GM21381 (cell line): ENCODE measurements around the gene TIGD6.
"Not testable (repeated sequence)": the region's sequence is repeated elsewhere in the genome, so short reads cannot be mapped to it uniquely, and the experiment has no call there.

Experiments
- ATAC-seq: cut with Tn5 transposase; IDR thresholded peaks from one replicate; pipeline ENCODE4 v1.9.1; 2021; ENCODE audit warnings: mild to moderate bottlenecking, moderate library complexity; ENCODE audit not compliant: unreplicated experiment

Gene TIGD6

DNA sequence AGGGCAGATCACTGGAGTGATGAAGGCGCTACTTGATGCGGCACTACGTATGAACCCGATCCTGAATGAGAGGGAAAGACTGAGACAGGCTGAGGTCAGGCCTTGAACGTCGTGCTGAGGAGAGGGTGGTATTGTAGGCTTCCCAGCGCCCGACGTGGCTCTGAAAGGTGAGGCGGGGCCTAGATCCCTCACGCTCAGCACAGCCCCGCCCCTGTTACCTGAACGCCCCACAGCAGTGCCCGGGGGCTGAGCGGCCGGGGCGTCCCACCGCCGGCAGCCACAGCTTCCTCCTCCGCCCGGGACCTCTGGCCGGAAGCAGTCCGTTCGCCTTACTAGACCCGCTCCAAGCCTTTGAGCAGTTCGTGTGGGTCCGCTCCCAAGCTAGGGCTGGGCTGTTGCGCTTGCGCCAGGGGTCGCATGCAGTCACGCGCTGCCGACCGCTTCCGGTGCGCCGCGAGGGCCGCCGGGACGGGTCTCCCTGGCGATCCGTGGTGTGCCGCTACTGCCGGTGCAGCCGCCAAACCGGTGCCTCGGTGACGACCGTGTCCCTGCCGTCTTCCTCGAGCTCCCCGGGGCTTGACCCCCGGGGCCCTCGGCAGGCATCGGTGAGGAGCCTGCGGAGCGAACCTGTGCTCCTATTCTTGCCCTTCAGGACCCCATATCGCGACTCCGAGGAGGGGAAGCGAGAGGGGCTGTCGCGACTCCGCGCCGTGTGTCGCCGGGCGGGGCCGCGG, at the start of gene TIGD6, which contains the start of gene HMGXB3:
TSS of gene TIGD6 (minus strand) at position 399 of the 734 bp plus-strand sequence. CDS start 4,306 bp downstream, outside the sequence.
TSS of gene HMGXB3 (plus strand) at position 484 of the 734 bp plus-strand sequence. CDS start 4,114 bp downstream, outside the sequence.
- peak; percentile 84 for ATAC-seq

DNA sequence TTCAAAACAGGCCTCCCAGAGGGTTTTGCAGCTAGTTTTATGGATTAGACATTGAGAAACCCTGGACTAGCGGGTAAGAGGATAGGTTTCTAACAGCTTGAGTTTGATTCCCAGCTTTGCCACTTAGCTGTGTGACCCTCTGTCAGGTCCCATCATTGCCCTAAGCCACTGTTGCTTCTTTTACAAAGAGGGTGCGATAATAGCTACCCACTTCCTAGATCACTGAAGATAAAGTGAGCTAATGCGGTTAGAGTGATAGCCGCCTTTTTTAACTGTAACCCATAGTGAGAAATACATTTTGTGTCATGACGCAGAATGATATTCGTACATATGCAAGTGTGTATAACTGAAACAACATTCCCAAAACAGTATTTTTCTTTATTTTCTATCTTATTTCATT, 45.6 kb upstream of the TIGD6 start:
- ATAC-seq, result no peak

DNA sequence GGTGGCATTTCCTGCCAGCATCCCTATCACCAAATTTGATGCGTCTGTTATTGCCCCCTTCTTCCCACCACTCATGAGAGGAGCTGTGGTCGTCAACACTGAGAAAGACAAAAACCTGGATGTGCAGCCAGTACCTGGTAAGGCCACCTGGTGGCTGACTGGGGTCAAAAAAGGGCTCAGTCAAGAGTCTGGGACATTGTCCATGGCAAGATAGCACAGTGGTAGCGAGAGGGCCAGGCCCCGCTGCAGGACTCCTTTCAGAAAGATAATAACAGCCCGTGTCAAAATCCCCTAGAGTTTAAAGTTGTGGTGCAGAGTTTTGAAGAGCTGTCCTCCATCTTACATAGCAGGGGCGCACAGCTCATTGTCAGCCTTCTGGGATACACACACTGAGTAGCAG, 45.1 kb upstream of the TIGD6 start:
- ATAC-seq, result no peak

DNA sequence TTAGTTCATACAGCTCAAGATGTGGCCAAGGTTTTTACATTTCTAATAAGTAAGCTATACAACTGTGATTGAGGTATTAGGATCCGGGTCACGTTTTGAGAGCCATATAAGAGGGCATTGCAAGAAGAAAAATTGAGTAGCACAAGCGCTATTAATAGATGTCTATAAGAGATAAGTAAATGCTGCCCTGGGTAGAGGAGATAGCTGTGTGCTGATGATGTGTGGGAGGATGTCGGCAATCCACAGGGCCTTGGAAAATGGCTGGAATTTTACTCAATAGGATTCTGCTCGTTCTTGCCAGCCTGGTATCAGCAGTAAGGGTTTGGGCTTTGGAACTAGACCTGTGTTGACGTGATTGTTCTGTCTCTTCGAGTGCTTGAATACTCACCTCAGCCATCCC, 44.3 kb upstream of the TIGD6 start:
- ATAC-seq, result no peak

DNA sequence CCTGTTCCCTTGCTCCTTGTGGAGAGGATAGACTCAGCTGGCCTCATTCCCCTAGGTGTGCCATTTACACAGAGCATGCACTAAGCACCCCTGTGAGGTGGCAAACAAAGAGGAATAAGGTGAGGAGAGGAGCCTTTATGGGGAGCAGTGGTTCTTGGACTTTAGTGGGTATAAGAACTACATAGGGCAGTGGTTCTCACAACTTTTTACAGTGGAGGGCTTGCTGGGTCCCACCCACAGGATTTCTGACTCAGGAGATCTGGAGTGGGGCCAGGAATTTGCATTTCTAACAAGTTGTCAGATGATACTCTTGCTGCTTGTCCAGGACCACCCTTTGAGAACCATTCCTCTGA, 43.9 kb upstream of the TIGD6 start:
- ATAC-seq, result no peak

DNA sequence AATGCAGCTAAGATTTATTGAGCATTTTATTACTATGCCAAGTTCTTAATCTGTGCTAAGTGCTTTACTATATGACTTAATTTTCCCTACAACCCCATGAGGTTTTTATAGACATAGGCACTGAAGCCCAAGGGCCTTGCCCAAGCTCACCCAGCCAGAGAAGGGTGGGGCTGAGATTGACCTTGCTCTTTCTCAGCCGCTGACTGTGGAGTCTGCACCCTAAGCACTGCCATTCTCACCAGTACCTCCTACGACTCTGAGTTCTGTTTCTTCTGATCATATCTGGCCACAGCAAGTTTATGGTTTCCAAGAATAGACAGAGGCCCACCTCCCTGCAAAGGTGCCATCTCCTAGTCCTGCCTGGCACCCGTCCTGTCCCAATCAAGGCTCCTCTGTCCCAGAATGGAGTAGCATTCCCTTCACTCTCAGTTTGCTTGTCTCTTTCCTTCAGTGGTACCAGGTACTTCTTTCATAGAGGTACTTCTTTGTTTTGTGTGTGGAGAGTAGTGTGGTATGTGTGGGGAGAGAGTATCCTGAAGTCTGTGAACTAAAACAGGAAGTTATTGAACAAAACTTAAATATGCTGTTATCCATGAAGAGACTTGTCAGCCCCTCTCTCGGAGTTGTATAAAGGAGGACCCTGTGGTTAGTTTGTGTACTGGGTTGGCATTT, 43.3 kb upstream of the TIGD6 start:
- no peak for ATAC-seq

DNA sequence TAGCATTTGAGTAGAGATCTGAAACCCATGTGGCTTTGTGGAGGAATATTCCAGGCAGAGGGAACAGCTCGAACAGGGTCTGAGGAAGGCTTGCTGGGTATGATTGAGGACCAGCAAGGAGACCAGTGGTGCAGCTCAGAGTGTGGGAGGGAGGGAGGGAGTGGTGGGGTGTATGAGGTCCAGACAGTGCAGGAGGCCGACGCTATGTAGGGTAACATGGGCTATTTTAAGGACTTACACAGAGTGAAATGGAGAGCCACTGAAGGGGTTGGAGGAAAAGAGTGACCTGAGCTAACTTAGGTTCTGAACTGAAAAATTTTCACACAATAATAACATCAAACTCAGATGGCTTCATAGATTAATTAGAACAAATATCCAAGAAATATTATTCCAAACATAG, 42.0 kb upstream of the TIGD6 start:
- no peak for ATAC-seq

DNA sequence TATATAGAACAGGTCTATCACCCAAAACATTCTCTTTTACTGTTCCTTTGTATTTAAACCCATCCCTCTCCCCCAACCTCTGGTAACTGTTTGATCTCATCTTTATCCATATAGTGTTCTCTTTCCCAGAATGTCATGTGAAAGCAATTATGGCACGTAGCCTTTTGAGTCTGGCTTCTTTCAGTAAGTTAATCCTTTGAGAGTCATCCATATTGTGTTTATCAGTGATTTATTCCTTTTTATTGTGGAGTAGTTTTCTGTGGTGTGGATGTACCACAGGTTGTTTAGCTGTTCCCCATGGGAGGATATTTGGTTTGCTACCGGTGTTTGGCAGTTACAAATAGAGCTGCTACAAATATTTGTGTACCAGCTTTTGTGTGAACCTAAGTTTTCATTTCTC, 38.1 kb upstream of the TIGD6 start:
- no peak for ATAC-seq

DNA sequence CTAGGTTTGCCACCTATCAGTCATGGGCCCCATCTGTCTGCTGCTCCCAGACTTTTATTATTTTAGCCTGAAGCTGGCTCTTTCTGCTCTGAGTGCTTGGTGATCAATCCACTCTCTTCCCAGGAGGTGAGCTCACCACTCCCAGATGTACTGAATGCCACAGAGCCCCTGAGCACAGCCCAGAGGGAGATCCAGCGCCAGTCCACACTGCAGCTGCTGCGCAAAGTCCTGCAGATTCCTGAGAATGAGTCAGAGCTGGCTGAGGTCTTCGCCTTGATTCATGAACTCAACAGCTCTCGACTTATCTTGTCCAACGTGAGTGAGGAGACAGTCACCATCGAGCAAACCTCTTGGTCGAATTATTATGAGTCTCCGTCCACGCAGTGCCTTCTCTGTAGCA, 36.1 kb upstream of the TIGD6 start:
- ATAC-seq, result no peak

DNA sequence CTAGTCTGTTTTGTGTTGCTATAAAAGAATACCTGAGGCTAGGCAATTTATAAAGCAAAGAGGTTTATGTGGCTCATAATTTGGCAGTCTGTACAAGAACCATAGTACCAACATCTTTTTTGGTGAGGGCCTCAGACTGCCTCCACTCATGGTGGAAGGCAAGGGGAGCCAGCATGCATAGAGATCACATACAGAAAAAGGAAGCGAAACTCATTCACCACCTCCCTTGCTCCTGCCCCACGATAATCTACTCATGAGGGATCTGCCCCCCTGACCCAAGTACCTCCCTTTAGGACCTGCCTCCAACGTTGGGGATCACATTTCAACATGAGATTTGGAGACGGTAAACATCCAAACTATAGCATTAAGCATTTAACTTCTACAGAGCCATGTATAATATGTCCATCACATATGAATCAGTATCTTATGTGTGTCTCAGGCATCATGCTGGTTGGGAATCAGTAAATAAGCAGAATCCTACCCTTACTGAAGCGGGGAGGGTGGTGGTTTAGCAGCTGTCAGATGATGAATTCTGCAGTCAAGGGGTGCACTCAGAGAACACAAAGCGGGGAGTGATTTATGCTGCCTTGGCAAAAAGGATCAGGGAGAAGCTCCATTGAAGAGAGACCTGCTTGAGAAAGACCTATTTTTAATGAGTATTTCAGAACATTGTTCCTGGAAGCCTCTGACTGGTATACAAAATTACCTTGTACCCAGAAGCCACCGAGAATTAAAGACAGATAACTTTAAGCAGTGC, 34.9 kb upstream of the TIGD6 start:
- ATAC-seq, result peak; percentile 90

DNA sequence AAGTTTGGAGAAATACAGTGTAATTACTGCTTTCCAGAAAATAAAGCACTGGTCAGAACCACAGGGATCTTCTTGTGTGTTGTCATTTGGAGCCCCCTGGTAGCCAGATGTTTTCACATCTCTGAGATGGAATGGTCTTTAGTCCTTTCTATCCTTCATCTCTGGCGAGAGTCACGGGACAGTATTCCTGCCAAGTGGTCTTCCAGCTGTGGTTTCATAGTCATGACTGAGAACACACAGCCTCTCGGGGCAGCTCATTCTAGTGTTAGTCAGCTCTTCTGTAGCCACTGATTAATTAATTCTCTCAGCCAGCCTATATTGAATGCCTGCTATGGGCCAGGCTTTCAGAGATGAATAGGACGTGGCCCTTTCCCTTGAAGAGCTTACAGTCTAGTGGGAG, 34.2 kb upstream of the TIGD6 start:
- ATAC-seq, result no peak

DNA sequence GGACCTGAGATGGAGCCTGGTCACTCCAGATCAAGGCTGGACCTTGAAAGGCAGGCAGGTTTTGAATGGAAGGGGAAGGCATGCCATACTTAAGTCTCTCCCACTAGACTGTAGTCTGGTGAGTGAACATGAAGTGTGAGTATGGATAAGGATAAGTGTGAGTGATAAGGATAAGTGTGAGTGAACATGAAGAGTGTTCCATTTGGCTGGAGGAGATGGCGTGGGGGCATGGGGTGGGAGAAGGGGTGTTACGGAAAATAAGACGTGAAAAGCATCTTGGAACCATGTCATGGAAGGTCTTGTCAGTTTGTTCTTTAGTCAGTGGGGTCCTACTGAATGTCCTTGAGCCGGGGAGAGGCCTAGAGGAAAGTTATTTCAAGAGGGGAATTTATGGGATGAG, 32.9 kb upstream of the TIGD6 start:
- ATAC-seq, result no peak

DNA sequence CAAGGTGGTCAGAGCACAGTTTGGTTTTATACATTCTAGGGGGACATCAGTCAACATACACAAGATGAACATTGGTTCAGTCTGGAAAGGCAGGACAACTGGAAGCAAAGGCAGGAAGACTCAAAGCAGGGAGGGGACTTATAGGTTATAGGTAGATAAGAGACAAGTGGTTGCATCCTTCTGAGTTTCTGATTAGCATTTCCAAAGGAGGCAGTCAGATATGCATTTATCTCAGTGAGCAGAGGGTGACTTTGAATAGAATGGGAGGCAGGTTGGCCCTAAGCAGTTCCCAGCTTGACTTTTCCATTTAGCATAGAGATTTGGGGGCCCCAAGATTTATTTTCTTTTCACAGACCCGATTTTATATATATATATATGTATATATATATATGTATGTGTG, 27.6 kb upstream of the TIGD6 start:
- not testable (repeated sequence) for ATAC-seq

DNA sequence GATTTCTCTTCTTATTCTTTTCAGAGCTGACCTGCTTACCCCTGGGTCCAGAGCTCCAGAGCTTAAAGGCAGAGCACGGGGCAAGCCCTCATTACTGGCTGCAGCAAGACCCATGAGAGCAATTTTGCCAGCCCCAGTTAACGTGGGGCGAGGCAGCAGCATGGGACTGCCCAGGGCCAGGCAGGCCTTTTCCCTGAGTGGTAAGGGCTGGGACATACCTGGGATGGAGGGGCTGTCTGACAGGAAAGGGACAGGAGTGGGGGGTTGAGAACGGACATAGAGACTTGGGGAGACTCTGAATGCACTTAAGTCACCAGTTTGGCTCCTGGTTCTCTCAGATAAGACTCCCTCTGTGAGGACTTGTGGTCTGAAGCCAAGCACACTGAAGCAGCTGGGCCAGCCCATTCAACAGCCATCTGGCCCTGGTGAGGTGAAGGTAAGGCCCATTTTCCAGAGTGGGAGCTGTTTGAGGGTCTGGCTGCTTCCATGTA, 26.3 kb upstream of the TIGD6 start:
- ATAC-seq, result no peak

DNA sequence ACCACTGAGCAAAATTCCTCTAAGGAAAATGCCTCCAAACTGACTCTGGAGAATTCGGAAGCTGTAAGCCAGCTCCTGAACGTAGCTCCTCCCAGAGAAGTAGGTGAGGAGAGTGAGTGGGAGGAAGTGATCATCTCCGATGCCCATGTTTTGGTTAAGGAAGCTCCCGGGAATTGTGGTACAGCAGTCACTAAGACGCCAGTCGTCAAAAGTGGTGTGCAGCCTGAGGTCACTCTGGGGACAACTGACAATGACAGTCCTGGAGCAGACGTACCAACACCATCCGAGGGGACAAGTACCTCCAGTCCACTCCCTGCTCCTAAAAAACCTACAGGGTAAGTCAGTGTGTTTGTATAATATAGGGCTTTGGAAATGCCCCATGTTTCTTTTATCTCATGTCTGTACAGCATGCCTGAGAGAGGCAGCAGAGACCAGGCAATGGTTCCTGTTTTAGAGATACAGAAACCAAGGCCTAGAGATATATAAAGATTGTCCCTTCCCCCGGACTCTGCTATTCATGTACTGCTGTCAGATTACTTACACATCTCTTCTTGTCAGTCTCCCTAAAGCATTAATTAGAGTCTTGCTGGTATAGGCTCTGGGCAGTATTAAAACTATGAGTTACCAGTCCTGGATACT, 24.0 kb upstream of the TIGD6 start:
- no peak for ATAC-seq

DNA sequence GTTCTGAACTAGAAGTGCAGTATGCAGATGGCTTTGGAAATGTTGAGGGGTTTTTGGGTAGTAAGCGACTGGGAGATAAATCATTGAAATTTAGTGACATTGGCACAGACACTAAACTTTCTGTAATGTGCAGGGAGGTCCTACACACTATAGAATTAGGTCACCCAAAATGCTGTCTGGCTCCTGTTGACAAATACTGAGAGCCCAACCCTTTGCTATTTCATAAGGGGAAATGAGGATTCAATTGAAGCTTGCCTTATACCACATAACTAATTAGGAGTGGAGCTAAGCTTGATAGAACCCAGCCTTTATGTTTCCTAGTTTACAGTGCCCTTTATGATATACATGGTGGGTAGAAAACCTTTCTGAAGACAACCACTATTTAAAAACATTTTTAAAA, 22.7 kb upstream of the TIGD6 start:
- ATAC-seq, result no peak

DNA sequence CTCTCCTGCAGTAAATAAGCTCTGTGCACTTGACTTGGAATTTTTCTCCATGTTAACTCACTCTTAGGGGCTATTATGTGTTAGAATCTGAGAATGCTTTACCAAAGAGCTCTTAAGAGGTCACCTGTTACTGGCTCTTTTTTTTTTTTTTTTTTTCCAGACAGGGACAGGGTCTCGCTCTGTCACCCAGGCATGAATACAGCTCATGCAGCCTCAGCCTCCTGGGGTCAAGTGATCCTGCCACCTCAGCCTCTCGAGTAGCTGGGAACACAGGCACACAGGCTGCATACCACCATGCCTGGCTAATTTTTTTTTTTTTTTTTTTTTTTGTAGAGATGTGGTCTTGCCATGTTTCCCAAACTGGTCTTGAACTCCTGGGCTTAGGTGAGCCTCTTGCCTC, 22.2 kb upstream of the TIGD6 start:
- ATAC-seq, result no peak

DNA sequence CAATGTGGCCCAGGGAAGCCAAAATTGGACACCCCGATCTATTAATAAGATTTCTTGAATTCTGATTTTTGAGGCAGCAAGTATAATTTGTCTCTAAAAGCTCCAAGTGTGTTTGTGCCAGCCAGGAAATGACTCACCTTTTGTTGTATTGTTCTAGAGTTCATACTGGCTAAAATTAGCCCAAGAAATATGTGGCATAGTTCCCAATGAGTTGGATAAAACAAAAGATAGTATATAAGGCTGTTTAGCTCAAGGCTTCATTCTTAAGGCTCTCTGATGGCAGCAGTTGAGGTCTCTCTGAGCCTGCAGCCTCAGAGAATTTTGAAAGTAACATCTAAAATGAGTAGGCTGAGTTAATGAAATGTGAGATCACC, 21.7 kb upstream of the TIGD6 start:
- no peak for ATAC-seq

DNA sequence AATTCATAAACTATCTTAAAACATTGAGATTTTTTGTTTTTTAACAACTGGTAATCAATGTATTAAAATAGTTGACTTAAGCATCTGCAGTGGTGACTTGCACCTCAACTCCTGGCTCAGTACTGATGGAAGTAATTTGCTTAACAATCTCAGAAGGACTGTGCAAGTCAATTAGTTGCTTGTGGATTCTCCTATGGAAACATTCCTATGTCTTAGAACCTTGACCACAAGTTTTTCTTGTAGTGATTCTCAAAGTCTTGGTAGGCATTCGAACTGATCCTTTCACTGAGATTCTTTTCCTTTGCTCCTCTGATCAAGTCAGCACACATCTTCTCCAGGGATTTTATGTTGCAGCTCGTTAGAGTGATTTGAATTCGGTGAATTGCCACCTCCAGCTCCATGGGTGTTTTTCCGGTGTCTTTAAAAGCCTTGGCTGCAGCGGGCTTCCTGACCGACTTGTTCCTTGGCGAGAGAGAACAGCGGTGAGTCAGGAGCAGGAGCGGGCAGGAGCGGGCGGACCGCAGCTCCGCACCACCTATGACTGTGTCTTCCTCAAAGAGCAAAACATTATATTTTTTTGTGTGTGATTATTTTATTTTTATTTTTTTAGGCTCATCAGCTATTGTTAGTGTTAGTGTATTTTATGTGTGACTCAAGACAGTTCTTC, 21.2 kb upstream of the TIGD6 start:
- no peak for ATAC-seq

DNA sequence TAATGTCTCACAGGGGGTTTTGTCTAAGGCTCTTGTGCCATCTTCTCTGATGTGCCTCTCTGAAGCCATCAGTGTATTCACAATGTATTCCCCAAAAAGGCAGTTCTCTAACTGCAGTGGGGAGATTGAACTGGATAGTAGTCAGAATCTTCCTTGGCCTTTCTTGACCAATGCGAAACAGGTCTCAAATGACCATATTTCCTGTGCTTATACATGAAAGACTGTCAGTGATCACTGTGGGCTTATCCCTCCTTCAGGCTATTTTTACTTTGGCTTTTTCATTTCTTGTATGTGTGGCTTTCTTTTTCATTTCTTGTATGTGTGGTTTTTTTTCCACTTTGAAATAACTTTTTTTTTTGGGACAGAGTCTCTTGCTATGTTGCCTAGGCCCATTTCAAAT, 19.8 kb upstream of the TIGD6 start:
- ATAC-seq, result no peak
